ENCODE data around the gene RGSL1. TPM values are rescaled to one million over a fixed set of nuclear protein-coding genes. Genes with fewer than 3 reads are reported as not detected.

Gene RGSL1
- total and polyA plus RNA-seq, 7 donors = not detected

DNA sequence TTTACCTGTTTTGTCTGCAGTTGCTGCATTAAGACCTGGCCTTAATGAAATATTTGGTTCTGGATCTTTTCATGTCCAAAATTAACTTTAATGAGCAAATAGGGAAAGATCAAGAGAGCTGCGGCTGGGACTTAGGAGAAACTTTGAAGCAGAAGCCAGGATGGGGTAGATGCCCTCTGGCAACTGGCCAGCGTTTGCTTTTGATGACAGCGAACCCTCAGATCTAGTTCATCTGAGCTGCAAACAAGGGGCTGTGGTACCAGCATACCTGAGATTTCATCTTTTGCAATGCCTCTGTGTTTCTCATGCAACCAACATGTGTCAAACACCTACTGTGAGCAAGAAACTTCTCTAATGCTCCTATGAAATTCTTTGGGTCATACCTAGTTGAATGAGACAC is 36.5 kb upstream of the RGSL1 start:
- Histone ChIP-seq H3K4me1 (peaks cover 12% of the 10 kb centered on the region), H3K9me3 (no peaks in the 10 kb centered on the region), H3K36me3 (ENCODE audit: insufficient read depth in 1 of 2, low read depth in 1 of 2) (no peaks in the 10 kb centered on the region), H3K27me3 (ENCODE audit: insufficient read depth in 3 of 3, low read length in 2 of 3) (no peaks in the 10 kb centered on the region), H3K4me3 (no peak overlapping the region), H3K27ac (no peak overlapping the region)
- ATAC-seq (no peak), DNase-seq (no peak)
- TF ChIP-seq, protein P1, sequence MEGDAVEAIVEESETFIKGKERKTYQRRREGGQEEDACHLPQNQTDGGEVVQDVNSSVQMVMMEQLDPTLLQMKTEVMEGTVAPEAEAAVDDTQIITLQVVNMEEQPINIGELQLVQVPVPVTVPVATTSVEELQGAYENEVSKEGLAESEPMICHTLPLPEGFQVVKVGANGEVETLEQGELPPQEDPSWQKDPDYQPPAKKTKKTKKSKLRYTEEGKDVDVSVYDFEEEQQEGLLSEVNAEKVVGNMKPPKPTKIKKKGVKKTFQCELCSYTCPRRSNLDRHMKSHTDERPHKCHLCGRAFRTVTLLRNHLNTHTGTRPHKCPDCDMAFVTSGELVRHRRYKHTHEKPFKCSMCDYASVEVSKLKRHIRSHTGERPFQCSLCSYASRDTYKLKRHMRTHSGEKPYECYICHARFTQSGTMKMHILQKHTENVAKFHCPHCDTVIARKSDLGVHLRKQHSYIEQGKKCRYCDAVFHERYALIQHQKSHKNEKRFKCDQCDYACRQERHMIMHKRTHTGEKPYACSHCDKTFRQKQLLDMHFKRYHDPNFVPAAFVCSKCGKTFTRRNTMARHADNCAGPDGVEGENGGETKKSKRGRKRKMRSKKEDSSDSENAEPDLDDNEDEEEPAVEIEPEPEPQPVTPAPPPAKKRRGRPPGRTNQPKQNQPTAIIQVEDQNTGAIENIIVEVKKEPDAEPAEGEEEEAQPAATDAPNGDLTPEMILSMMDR (IDR thresholded peaks at IDR 0.05) = no peak
- intact Hi-C loops (cut with DNase I) = no loop called here
- 76 to 84% (median 80%) methylated on average over 3 of the region's 3 CpGs for WGBS, 3 donors

DNA sequence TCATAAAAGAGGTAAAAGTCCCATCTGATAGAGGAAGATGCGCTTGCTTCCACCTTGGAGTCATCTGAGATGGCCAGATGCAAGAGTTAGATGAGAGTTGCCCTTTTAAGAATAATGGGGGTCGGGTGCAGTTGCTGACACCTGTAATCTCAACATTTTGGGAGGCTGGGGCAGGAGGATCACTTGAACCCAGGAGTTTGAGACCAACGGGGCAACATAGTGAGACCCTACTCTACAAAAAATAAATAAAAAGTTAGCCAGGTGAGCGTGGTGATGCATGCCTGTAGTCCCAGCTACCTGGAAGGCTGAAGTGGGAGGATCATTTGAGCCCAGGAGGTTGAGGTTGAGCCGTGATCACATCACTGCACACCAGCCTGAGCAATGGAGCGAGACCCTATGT is 36.0 kb upstream of the RGSL1 start:
- WGBS, 3 donors = 90 to 93% (median 90%) methylated on average over 6 of the region's 6 CpGs

DNA sequence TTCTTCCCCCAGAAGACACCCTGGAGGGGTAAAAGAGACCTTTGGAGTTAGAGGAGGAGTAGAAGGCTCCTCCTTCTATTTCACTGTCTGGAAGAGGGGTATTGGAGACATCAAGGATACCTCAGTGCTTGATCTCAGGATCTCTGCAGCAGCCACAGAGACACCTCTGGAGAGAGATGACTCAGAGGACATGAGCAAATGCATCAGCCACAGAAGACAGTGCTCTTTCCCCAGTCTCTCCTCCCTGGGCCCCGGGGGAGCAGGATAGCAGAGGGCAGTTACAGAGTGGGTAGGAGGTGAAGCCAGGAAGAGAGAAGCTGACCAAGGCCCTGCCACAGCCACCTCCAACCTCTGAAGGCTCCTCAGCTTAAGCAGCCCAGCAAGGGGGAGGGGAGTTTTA is 34.2 kb upstream of the RGSL1 start:
- no peak overlapping the region for H3K4me3 ChIP-seq
- 57 to 81% (median 78%) methylated on average over 1 of the region's 1 CpG for WGBS, 3 donors
- H3K27ac ChIP-seq = no peak overlapping the region
- no peaks in the 10 kb centered on the region for H3K9me3 ChIP-seq
- no peaks in the 10 kb centered on the region for H3K27me3 ChIP-seq (ENCODE audit: insufficient read depth in 3 of 3, low read length in 2 of 3)
- H3K36me3 ChIP-seq (ENCODE audit: insufficient read depth in 1 of 2, low read depth in 1 of 2) = no peaks in the 10 kb centered on the region
- intact Hi-C loops (cut with DNase I) = no loop called here
- ATAC-seq (no peak), DNase-seq (no peak)
- H3K4me1 ChIP-seq = peaks cover 2% of the 10 kb centered on the region
- TF ChIP-seq, protein P1 (IDR thresholded peaks at IDR 0.05) = no peak

More for the DNA sequence above, 36.0 kb upstream of the RGSL1 start:
- ATAC-seq (no peak), DNase-seq (no peak)
- intact Hi-C loops (cut with DNase I) = no loop called here
- TF ChIP-seq, protein P1 (IDR thresholded peaks at IDR 0.05) = no peak
- Histone ChIP-seq H3K9me3 (no peaks in the 10 kb centered on the region), H3K4me3 (no peak overlapping the region), H3K4me1 (peaks cover 12% of the 10 kb centered on the region), H3K36me3 (ENCODE audit: insufficient read depth in 1 of 2, low read depth in 1 of 2) (no peaks in the 10 kb centered on the region), H3K27ac (no peak overlapping the region), H3K27me3 (ENCODE audit: insufficient read depth in 3 of 3, low read length in 2 of 3) (no peaks in the 10 kb centered on the region)

DNA sequence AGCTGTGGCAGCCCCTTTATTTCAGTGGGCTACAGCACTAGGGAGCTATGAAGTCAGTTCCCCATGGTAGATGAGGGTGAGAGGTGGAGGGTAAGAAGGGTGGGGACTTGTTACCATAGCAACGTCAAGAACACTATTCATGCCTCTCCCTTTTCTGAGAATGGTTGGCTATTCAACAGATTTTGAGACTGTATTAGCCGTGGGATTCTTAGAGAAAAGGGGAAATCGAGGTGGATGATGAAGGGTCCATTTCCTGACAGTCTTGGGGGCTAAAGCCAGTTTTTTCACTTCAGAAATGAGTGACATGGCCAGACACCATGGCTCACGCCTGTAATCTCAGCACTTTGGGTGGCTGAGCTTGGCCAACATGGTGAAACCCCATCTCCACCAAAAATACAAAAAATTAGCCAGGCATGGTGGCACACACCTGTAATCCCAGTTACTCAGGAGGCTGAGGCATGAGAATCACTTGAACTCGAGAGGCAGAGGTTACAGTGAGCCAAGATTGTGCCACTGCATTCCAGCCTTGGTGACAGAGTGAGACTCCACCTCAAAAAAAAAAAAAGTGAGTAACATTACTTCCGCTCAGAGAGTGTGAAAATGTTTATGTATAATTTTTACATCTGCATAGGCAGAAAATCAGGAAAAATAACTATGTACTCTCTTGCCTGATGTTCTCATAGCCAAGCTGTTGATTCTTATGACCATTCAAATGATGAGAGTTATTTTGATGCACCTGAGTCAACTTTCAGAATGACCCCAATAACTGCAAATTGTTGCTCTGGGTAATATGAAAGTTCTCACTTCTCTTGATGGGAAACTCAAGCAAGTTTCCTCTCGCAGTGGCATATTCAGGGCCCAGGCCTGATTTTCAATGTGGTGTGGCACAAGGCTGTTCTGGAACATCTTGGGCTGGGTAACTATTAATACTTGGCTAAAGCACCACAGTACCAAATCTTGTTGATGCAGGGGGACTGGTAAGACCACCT is 23.2 kb upstream of the RGSL1 start:
- H3K4me1 ChIP-seq = no peaks in the 10 kb centered on the region
- WGBS, 3 donors = 87 to 91% (median 89%) methylated on average over 7 of the region's 7 CpGs
- H3K27me3 ChIP-seq (ENCODE audit: insufficient read depth in 3 of 3, low read length in 2 of 3) = no peaks in the 10 kb centered on the region
- DNase-seq = no peak
- TF ChIP-seq, protein P1 (IDR thresholded peaks at IDR 0.05) = no peak
- no peaks in the 10 kb centered on the region for H3K36me3 ChIP-seq (ENCODE audit: insufficient read depth in 1 of 2, low read depth in 1 of 2)
- ATAC-seq = no peak
- no peaks in the 10 kb centered on the region for H3K9me3 ChIP-seq
- H3K4me3 ChIP-seq = no peak overlapping the region
- intact Hi-C loops (cut with DNase I) = no loop called here
- H3K27ac ChIP-seq = no peak overlapping the region
